Thyroid gland (tissue), 4 donors: ENCODE measurements around the gene CCR9. TPM values are rescaled to one million over a fixed set of nuclear protein-coding genes. Genes with fewer than 3 reads are reported as not detected.

ENCODE experiments used
- DNase-seq, 2 donors: peaks; one replicate each; pipeline ENCODE4 v3.0.0-alpha.2; 2019
- H3K27ac ChIP-seq, 3 donors: fragments of 200-600 bp; sonication (generic); 1 replicate in 2 of 3; 2 replicates in 1 of 3; pipeline ENCODE4 v1.5.1; 2016 to 2019; ENCODE audit warnings: mild to moderate bottlenecking in 1 of 3, moderate library complexity in 1 of 3
- H3K27me3 ChIP-seq: fragments of 200-600 bp; sonication (generic); one replicate; pipeline ENCODE4 v1.5.1; 2019
- H3K36me3 ChIP-seq, 2 donors: fragments of 200-600 bp; sonication (generic); one replicate each; pipeline ENCODE4 v1.5.1; 2016 to 2019
- H3K4me1 ChIP-seq, 2 donors: fragments of 200-600 bp; sonication (generic); one replicate each; pipeline ENCODE4 v1.5.1; 2017 to 2019
- H3K4me3 ChIP-seq, 3 donors: fragments of 200-600 bp; sonication (generic); replicated peaks in 1 of 3; 1 replicate in 2 of 3; 2 replicates in 1 of 3; pipeline ENCODE4 v1.5.1; 2016; ENCODE audit warnings: mild to moderate bottlenecking in 1 of 3
- H3K9me3 ChIP-seq: fragments of 200-600 bp; sonication (generic); one replicate; pipeline ENCODE4 v1.5.1; 2017
- CTCF ChIP-seq, 6 experiments: fragments of 200-600 bp in 3 of 6; fragments of 450-650 bp in 3 of 6; sonication (generic) in 3 of 6; IDR thresholded peaks; one replicate each; pipeline ENCODE4 v1.5.1; 2016 to 2019; ENCODE audit warnings: antibody characterized with exemption in 6 of 6, mild to moderate bottlenecking in 2 of 6, inconsistent platforms in 1 of 6, moderate library complexity in 1 of 6
- POLR2A ChIP-seq, 2 donors: fragments of 450-650 bp; IDR thresholded peaks; one replicate each; pipeline ENCODE4 v1.6.1; 2017; ENCODE audit warnings: antibody characterized with exemption in 2 of 2, mild to moderate bottlenecking in 2 of 2, moderate library complexity in 1 of 2
- WGBS, 2 donors: methylation state at CpG; one replicate each; pipeline ENCODE4 v1.1.5; 2017; 5-methylcytosine and 5-hydroxymethylcytosine counted together
- intact Hi-C: fragments of 100-400 bp; cut with DNase I; formaldehyde crosslinking; loops from one replicate; pipeline ENCODE4 v1.15.1; 2023
- total RNA-seq, 4 donors: library from RNA; depleted of rRNA; stranded (reverse); fragments of >200 nt; gene quantifications; one replicate each; pipeline ENCODE4 v1.2.3, GENCODE V29; 2016

CCR9 gene
- total RNA-seq, 4 donors from 2014 or later: not detected

- intact Hi-C loops: no loop called here
- Histone ChIP-seq H3K27ac (no peak overlapping the region), H3K27me3 (no peaks in the 10 kb centered on the region), H3K36me3 (no peaks in the 10 kb centered on the region), H3K4me3 (no peak overlapping the region), H3K4me1 (no peaks in the 10 kb centered on the region), H3K9me3 (no peaks in the 10 kb centered on the region)
- 90 to 91% methylated on average over 7 of the region's 7 CpGs for WGBS, 2 donors
- DNase-seq: no peak
- TF ChIP-seq CTCF (IDR thresholded peaks at IDR 0.05) (no peak), POLR2A (IDR thresholded peaks at IDR 0.05) (no peak)
Observed at GRCh38 chr3:45858809-45859543, 27.4 kb upstream of the CCR9 start.

- H3K4me3 ChIP-seq: no peak overlapping the region
- DNase-seq: no peak
- no peaks in the 10 kb centered on the region for H3K4me1 ChIP-seq
- H3K36me3 ChIP-seq: no peaks in the 10 kb centered on the region
- 85 to 87% methylated on average over 4 of the region's 4 CpGs for WGBS, 2 donors
- no peak for TF ChIP-seq POLR2A (IDR thresholded peaks at IDR 0.05)
- TF ChIP-seq CTCF (IDR thresholded peaks at IDR 0.05): no peak
- H3K9me3 ChIP-seq: no peaks in the 10 kb centered on the region
- intact Hi-C loops: no loop called here
- no peak overlapping the region for H3K27ac ChIP-seq
- no peaks in the 10 kb centered on the region for H3K27me3 ChIP-seq
Observed at GRCh38 chr3:45860481-45860880, 25.9 kb upstream of the CCR9 start.

- no peak for DNase-seq
- TF ChIP-seq POLR2A (IDR thresholded peaks at IDR 0.05) (no peak), CTCF (IDR thresholded peaks at IDR 0.05) (no peak)
- Histone ChIP-seq H3K27me3 (no peaks in the 10 kb centered on the region), H3K27ac (no peak overlapping the region), H3K4me1 (no peaks in the 10 kb centered on the region), H3K4me3 (no peak overlapping the region), H3K9me3 (no peaks in the 10 kb centered on the region), H3K36me3 (no peaks in the 10 kb centered on the region)
- intact Hi-C loops: no loop called here
- 56 to 60% methylated on average over 7 of the region's 7 CpGs for WGBS, 2 donors
Observed at GRCh38 chr3:45861043-45861719, 25.2 kb upstream of the CCR9 start.

- DNase-seq: no peak
- Histone ChIP-seq H3K4me3 (no peak overlapping the region), H3K9me3 (no peaks in the 10 kb centered on the region), H3K36me3 (no peaks in the 10 kb centered on the region), H3K4me1 (no peaks in the 10 kb centered on the region), H3K27ac (no peak overlapping the region), H3K27me3 (no peaks in the 10 kb centered on the region)
- intact Hi-C loops: no loop called here
- no peak for TF ChIP-seq POLR2A (IDR thresholded peaks at IDR 0.05)
- no peak for TF ChIP-seq CTCF (IDR thresholded peaks at IDR 0.05)
- 67 to 71% methylated on average over 8 of the region's 8 CpGs for WGBS, 2 donors
Observed at GRCh38 chr3:45864760-45865519, 21.4 kb upstream of the CCR9 start.
